IPS-15b (cell line): ENCODE measurements around the gene DGKZ.

Source experiments
- H3K27me3 ChIP-seq: one replicate; pipeline ENCODE4 v1.6.1; 2013; ENCODE audit warnings: low read length; ENCODE audit not compliant: control insufficient read depth, insufficient read depth
- H3K36me3 ChIP-seq: one replicate; pipeline ENCODE4 v1.6.1; 2013; ENCODE audit warnings: low read length; ENCODE audit not compliant: control insufficient read depth, insufficient read depth
- H3K4me1 ChIP-seq: one replicate; pipeline ENCODE4 v1.6.1; 2013; ENCODE audit warnings: mild to moderate bottlenecking, low read length; ENCODE audit not compliant: control insufficient read depth, insufficient read depth
- H3K4me3 ChIP-seq: one replicate; pipeline ENCODE4 v1.5.1; 2013; ENCODE audit warnings: low read depth, low read length
- H3K9ac ChIP-seq: one replicate; pipeline ENCODE4 v1.6.1; 2013; ENCODE audit warnings: low read depth, mild to moderate bottlenecking, low read length
- H3K9me3 ChIP-seq: one replicate; pipeline ENCODE4 v1.6.1; 2013; ENCODE audit warnings: mild to moderate bottlenecking, low read length; ENCODE audit not compliant: control insufficient read depth, insufficient read depth

The DGKZ gene

GRCh38 chr11:46388619-46389449 is 41.6 kb downstream of the DGKZ start:
- Histone ChIP-seq H3K9ac (no peak overlapping the region), H3K9me3 (no peaks in the 10 kb centered on the region), H3K36me3 (peaks cover 3% of the 10 kb centered on the region), H3K4me3 (peak overlapping the region; percentile 36), H3K4me1 (peaks cover 18% of the 10 kb centered on the region), H3K27me3 (peaks cover 51% of the 10 kb centered on the region)

- peaks cover 3% of the 10 kb centered on the region for H3K36me3 ChIP-seq
- H3K9ac ChIP-seq = no peak overlapping the region
- peaks cover 51% of the 10 kb centered on the region for H3K27me3 ChIP-seq
- H3K4me3 ChIP-seq = peak overlapping the region; percentile 69
- peaks cover 18% of the 10 kb centered on the region for H3K4me1 ChIP-seq
- no peaks in the 10 kb centered on the region for H3K9me3 ChIP-seq
Measured at GRCh38 chr11:46389450-46390330, 42.4 kb downstream of the DGKZ start.

- H3K9me3 ChIP-seq = no peaks in the 10 kb centered on the region
- no peaks in the 10 kb centered on the region for H3K36me3 ChIP-seq
- peaks cover 18% of the 10 kb centered on the region for H3K4me1 ChIP-seq
- peaks cover 51% of the 10 kb centered on the region for H3K27me3 ChIP-seq
- H3K4me3 ChIP-seq = peak overlapping the region; percentile 69
- H3K9ac ChIP-seq = no peak overlapping the region
Measured at GRCh38 chr11:46390331-46391171, 43.3 kb downstream of the DGKZ start.

- peaks cover 18% of the 10 kb centered on the region for H3K4me1 ChIP-seq
- peaks cover 4% of the 10 kb centered on the region for H3K36me3 ChIP-seq
- H3K27me3 ChIP-seq = peaks cover 49% of the 10 kb centered on the region
- H3K9me3 ChIP-seq = no peaks in the 10 kb centered on the region
- no peak overlapping the region for H3K9ac ChIP-seq
- H3K4me3 ChIP-seq = peak overlapping the region; percentile 69
Measured at GRCh38 chr11:46391186-46391577, 43.9 kb downstream of the DGKZ start.

GRCh38 chr11:46391578-46392420 is 44.5 kb downstream of the DGKZ start, which contains the start of gene CHRM4:
Gene CHRM4, minus strand, starts transcription at chr11:46391776. Its CDS starts 5,219 bp downstream, at chr11:46386557.
- H3K9me3 ChIP-seq = no peaks in the 10 kb centered on the region

GRCh38 chr11:46392421-46393230 is 45.4 kb downstream of the DGKZ start:
- H3K9ac ChIP-seq = no peak overlapping the region

More at GRCh38 chr11:46391578-46392420, 44.5 kb downstream of the DGKZ start, which contains the start of gene CHRM4:
- Histone ChIP-seq H3K4me3 (peak within 1 kb of the TSS; percentile 69), H3K27me3 (peaks cover 44% of the 10 kb centered on the region), H3K9ac (no peak within 1 kb of the TSS), H3K4me1 (peaks cover 18% of the 10 kb centered on the region), H3K36me3 (peaks cover 8% of the 10 kb centered on the region)

GRCh38 chr11:46393231-46393616 is 46.0 kb downstream of the DGKZ start:
- Histone ChIP-seq H3K9ac (no peak overlapping the region), H3K4me3 (peak overlapping the region; percentile 69), H3K9me3 (no peaks in the 10 kb centered on the region), H3K27me3 (peaks cover 30% of the 10 kb centered on the region), H3K4me1 (peaks cover 16% of the 10 kb centered on the region), H3K36me3 (peaks cover 13% of the 10 kb centered on the region)

More at GRCh38 chr11:46392421-46393230, 45.4 kb downstream of the DGKZ start:
- Histone ChIP-seq H3K4me1 (peaks cover 18% of the 10 kb centered on the region), H3K36me3 (peaks cover 8% of the 10 kb centered on the region), H3K27me3 (peaks cover 36% of the 10 kb centered on the region), H3K9me3 (no peaks in the 10 kb centered on the region), H3K4me3 (peak overlapping the region; percentile 69)

- peak overlapping the region; percentile 69 for H3K4me3 ChIP-seq
- H3K9me3 ChIP-seq = no peaks in the 10 kb centered on the region
- peaks cover 25% of the 10 kb centered on the region for H3K27me3 ChIP-seq
- no peak overlapping the region for H3K9ac ChIP-seq
- peaks cover 11% of the 10 kb centered on the region for H3K4me1 ChIP-seq
- peaks cover 13% of the 10 kb centered on the region for H3K36me3 ChIP-seq
Measured at GRCh38 chr11:46393759-46394158, 46.5 kb downstream of the DGKZ start.

GRCh38 chr11:46397526-46397925 is 50.3 kb downstream of the DGKZ start:
- Histone ChIP-seq H3K9me3 (no peaks in the 10 kb centered on the region), H3K4me1 (peaks cover 3% of the 10 kb centered on the region), H3K4me3 (no peak overlapping the region), H3K9ac (no peak overlapping the region), H3K36me3 (peaks cover 21% of the 10 kb centered on the region), H3K27me3 (peaks cover 3% of the 10 kb centered on the region)
